ENCODE measurements around the gene JAZF1. TPM values are rescaled to one million over a fixed set of nuclear protein-coding genes. Genes with fewer than 3 reads are reported as not detected.

The JAZF1 gene
- total and polyA plus RNA-seq, 2 of the 4 experiments (the other 2 are of a cell fraction): 8.4 to 10.5 TPM

GRCh38 chr7:27964820-27965219, 215.8 kb downstream of the JAZF1 start:
- Histone ChIP-seq H2AK9ac (replicated peaks; ENCODE audit: low read depth, low read length, poor library complexity) (no peak overlapping the region), H3K18ac (ENCODE audit: low read depth, low read length) (no peak overlapping the region), H3K14ac (replicated peaks; ENCODE audit: low read depth, low read length) (no peak overlapping the region), H2BK5ac (ENCODE audit: low read depth, low read length, poor library complexity, severe bottlenecking) (no peak overlapping the region), H2BK120ac (ENCODE audit: low read depth, low read length) (no peak overlapping the region), H2AK5ac (ENCODE audit: low read depth, low read length) (no peak overlapping the region), H3K79me1 (ENCODE audit: low read depth in 1 of 2, low read length in 2 of 2) (peaks cover 18 to 31% of the 10 kb centered on the region in 2 experiments; a peak in 3 of 4 replicates), H4K5ac (ENCODE audit: low read depth, low read length) (no peak overlapping the region), H3K36me3 (ENCODE audit: control insufficient read depth, insufficient read depth, low read length) (no peaks in the 10 kb centered on the region), H4K20me1 (ENCODE audit: insufficient read depth, low read length) (peaks cover 11% of the 10 kb centered on the region; the same call in 1 of the 2 replicates), H2BK20ac (ENCODE audit: low read depth, low read length) (no peak overlapping the region), H3K4ac (ENCODE audit: low read depth, low read length) (no peak overlapping the region), H3K27ac (ENCODE audit: insufficient read depth, low read length) (no peak overlapping the region), H3K9me1 (ENCODE audit: insufficient read depth, low read length) (peaks cover 10% of the 10 kb centered on the region), H3K9me3 (ENCODE audit: control insufficient read depth, insufficient read depth, low read length) (no peaks in the 10 kb centered on the region), H3K4me1 (ENCODE audit: control insufficient read depth, insufficient read depth, low read length) (no peaks in the 10 kb centered on the region; the same call in 1 of the 2 replicates), H3K4me3 (ENCODE audit: insufficient read depth, low read depth, low read length) (no peak overlapping the region), H3K23ac (ENCODE audit: low read depth, low read length) (no peak overlapping the region), H4K8ac (ENCODE audit: low read depth in 2 of 2, low read length in 2 of 2) (no peak overlapping the region), H4K91ac (ENCODE audit: insufficient read depth, low read depth, low read length) (no peak overlapping the region), H3K4me2 (ENCODE audit: low read depth, low read length) (no peak overlapping the region), H3K56ac (ENCODE audit: extremely low read depth, insufficient read depth, low read length) (no peak overlapping the region), H2BK15ac (ENCODE audit: low read depth, low read length) (no peak overlapping the region), H3K27me3 (ENCODE audit: control insufficient read depth, insufficient read depth, low read length) (no peaks in the 10 kb centered on the region), H2AFZ (replicated peaks; ENCODE audit: low read length, poor library complexity) (no peak overlapping the region), H3K9ac (ENCODE audit: low read depth, low read length) (no peak overlapping the region)
- TF ChIP-seq MAZ (IDR thresholded peaks at IDR 0.05; ENCODE audit: borderline replicate concordance, low read depth, low read length): no peak
- no peak for TF ChIP-seq MXI1 (IDR thresholded peaks at IDR 0.05; ENCODE audit: borderline replicate concordance, low read depth, low read length)
- no peak for TF ChIP-seq RCOR1 (IDR thresholded peaks at IDR 0.05; ENCODE audit: insufficient replicate concordance, low read length)
- no peak for TF ChIP-seq ELK1 (IDR thresholded peaks at IDR 0.05; ENCODE audit: borderline replicate concordance, low read depth, low read length)
- no peak for TF ChIP-seq SMC3 (IDR thresholded peaks at IDR 0.05; ENCODE audit: low read depth, low read length)
- no peak for TF ChIP-seq BHLHE40 (IDR thresholded peaks at IDR 0.05; ENCODE audit: low read depth, low read length)
- TF ChIP-seq RFX5 (IDR thresholded peaks at IDR 0.05; ENCODE audit: low read depth, low read length): no peak
- no peak for TF ChIP-seq MAFK (IDR thresholded peaks at IDR 0.05; ENCODE audit: low read depth, low read length)
- in situ Hi-C loops (cut with MboI; ENCODE audit: low sequenced_read_pairs) (no loop called here), intact Hi-C loops (cut with micrococcal nuclease) (loop anchor here (5.0 kb wide), 1 partner anchor 37 kb away; no protein-coding TSS in a partner anchor), dilution Hi-C loops (cut with HindIII; ENCODE audit: low sequenced_read_pairs, unreplicated experiment) (no loop called here)
- ATAC-seq (ENCODE audit: low read depth) (no peak), DNase-seq (no peak)
- WGBS, 2 experiments (ENCODE audit: extremely low coverage in 2 of 2, insufficient read length in 1 of 2): no CpG with 5 or more reads among the region's 3 CpGs
- ChIA-PET CTCF (no interaction called here), POLR2A (ENCODE audit: unreplicated experiment) (no interaction called here)
- no TSS peak for BruUV-seq (replicated peaks)

Measured in IMR-90 (cell line).